GM13976 (cell line): Measurements from ENCODE around the gene ALDH16A1.

Experiments used
- DNase-seq: peaks from one replicate; pipeline ENCODE4 v3.0.0; 2012; ENCODE audit warnings: low spot score
- in situ Hi-C: fragments of 300-500 bp; cut with MboI; formaldehyde crosslinking; loops from one replicate; pipeline ENCODE4 v1.12.0; 2022; ENCODE audit warnings: low sequenced_read_pairs, mixed read lengths, inconsistent platforms; ENCODE audit not compliant: unreplicated experiment
- TF ChIP-seq, protein P1 (sequence below): IDR thresholded peaks from 2 replicates; pipeline ENCODE4 v1.5.1; 2012; ENCODE audit warnings: borderline replicate concordance, mild to moderate bottlenecking; ENCODE audit not compliant: insufficient read depth; ENCODE audit errors: extremely low read depth, missing control alignments, control extremely low read depth

The ALDH16A1 gene

DNA sequence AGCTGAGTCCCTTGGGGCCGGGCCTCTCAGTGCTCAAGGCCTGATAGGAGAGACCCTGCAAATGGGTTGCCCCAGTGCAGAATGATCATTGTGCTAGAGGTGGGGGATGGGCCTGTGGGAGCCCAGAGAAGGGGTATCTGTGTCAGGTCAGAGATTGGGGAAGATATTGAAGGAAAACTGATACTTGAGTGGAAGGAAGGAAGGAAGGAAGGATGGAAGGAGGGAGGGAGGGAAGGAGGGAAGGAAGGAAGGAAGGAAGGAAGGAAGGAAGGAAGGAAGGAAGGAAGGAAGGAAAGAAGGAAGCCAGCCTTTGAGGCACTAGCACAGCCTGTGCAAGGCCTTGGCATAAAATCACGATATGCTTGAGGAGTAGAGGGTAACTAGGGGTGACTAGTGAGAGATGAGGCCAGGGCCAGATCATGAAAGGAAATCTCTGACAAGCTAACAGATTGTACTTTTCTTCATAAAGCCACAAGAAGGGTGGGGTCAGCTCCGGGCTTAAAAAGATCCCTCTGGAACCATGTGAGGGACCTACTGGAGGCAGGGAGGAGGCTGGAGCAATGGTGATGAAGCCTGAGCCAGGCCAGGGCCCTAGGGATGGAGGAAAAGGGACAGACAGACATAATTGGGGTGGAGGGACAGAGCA is 41.2 kb upstream of the ALDH16A1 start:
- no peak for DNase-seq
- in situ Hi-C loops, result no loop called here
- TF ChIP-seq, protein P1, sequence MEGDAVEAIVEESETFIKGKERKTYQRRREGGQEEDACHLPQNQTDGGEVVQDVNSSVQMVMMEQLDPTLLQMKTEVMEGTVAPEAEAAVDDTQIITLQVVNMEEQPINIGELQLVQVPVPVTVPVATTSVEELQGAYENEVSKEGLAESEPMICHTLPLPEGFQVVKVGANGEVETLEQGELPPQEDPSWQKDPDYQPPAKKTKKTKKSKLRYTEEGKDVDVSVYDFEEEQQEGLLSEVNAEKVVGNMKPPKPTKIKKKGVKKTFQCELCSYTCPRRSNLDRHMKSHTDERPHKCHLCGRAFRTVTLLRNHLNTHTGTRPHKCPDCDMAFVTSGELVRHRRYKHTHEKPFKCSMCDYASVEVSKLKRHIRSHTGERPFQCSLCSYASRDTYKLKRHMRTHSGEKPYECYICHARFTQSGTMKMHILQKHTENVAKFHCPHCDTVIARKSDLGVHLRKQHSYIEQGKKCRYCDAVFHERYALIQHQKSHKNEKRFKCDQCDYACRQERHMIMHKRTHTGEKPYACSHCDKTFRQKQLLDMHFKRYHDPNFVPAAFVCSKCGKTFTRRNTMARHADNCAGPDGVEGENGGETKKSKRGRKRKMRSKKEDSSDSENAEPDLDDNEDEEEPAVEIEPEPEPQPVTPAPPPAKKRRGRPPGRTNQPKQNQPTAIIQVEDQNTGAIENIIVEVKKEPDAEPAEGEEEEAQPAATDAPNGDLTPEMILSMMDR, result no peak

DNA sequence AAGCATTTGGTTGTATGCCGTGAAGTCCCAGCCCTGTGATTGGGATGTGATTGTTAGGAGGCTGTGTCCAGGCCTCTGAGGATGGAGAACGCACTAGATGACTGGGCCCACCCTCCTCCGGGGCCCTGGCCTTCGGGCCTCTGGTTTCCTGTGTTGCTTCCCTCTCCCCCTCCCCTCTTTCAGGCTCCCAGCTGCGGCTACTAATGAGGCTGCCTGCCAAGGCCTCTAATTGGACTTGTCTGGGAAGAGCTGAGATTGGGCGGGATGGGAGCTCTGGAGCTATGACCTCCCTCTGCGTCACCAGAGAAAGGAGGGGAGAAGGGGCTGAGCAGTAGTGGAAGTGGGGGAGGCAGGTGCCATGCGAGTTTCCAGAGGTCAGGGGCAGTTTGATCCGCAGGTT is 39.7 kb upstream of the ALDH16A1 start:
- in situ Hi-C loops, result no loop called here
- no peak for DNase-seq
- TF ChIP-seq, protein P1, result no peak

DNA sequence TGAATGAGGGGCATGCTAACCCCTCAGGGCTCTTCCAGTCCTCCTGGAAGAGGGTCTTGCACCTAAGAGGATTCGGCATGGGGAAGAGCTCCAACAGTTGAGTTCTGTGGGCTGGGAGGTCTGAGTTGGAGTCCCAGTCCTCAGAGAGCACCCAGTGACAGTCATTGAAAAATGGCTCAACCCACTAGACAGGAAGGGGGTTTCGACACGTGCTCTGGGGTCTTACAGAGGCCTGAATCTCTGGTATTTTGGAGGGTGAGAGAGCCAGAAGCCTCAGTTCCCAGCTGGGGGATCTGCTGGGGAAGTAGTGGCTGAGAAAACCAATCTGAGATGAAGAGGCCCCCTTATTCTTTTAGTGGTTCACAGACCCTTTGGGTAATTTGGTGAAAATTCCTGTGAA is 38.8 kb upstream of the ALDH16A1 start:
- DNase-seq, result no peak
- TF ChIP-seq, protein P1, result no peak
- in situ Hi-C loops, result no loop called here

DNA sequence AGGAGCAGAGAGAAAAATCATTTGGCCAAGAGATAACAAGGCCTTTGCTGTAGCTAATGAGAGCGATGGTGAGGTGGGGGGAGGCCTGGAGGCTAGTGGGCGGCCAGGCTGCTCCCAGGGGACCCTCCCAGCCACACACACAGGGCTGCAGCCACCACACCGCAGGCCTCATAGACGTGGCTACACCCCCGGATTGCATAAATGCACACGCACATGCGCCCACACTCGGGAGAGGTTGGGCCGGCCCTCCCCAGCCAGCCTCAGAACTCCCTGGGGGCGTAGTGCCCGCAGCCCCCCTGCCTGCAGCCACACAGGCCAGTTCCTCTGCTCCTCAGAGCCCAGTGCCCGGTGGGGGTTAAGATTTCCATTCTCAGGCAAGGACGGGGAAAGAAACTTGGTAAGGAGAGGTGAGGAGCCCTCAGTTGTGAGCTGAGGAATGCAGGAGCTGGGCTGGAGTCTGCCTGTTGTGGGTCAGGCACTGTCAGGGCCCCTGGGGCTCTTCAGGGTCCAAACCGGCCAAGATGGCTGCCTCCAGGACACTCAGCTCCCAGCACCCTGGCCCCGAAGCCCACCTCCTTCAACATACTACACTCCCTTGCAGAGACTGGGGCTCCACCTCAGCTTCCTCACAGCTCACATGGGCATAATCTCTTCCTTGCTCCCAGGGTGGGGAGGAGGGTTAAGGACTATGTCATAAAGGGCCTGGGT is 37.8 kb upstream of the ALDH16A1 start:
- peak; percentile 87 for DNase-seq
- TF ChIP-seq, protein P1, result no peak
- in situ Hi-C loops, result no loop called here

DNA sequence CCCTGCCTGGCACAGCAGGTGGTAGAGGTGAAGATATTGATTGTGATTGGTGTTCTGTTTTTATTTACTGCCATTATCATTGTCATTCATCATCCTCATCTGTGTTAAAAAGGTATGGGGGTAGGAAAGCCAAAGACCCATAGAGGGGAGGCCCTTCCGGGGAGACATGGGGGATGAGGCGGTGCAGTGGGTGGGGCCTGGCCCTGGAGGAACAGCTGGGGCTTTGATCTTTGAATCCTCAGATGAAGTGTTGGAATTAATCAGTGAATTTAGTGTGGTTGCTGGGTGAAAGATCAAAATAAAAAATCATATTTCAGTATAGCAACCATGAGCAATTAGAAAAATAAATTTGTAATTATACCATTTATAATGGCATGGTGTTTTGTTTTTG is 37.2 kb upstream of the ALDH16A1 start:
- TF ChIP-seq, protein P1, result no peak
- in situ Hi-C loops, result no loop called here
- no peak for DNase-seq

DNA sequence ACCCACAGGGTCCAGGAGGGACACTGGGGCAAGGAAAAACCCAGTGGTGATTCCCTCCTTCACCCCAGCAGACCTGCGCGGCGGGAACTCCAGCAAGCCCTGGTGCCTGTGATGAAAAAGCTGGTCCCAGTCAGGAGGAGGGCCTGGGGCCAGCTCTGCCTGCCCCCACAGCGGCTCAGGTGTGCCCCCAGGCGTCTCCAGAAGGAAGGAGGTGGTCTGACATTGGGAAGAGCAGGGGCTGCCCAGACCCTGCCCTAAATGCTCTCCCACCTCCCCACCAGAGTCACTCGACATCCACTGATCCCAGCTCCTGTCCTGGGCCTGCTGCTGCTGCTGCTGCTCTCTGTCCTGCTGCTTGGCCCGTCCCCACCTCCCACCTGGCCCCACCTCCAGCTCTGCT is 35.9 kb upstream of the ALDH16A1 start:
- in situ Hi-C loops, result no loop called here
- TF ChIP-seq, protein P1, result no peak
- no peak for DNase-seq
